ENCODE results near the gene COX17. TPM values are rescaled to one million over a fixed set of nuclear protein-coding genes. Genes with fewer than 3 reads are reported as not detected.
A peak's percentile ranks its signal among the peaks of the same experiment; 100 is the strongest.

COX17 gene
- total RNA-seq, 1 experiment from 2014 or later = 51.3 TPM

DNA sequence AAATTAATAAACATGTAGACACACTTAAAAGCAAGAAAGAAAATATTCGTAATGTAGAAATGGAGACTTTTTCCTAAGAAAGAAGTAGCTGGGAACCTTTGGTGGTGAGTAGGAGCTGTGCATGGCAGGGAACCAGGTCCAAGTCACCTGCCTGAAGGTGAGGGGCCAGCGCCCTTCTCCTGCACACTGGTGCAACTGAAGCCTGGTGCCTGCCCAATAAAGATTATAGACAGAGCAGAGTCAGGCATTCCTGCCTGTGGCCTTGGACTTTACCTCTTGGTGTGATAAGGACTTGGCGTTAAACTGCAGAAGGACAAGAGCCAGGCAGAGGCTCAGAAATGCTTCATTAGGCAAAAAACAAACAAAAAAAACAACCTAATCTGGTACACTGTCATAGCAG is 39.8 kb upstream of the COX17 start:
- no peak for DNase-seq
- H3K4me3 Mint-ChIP-seq (ENCODE audit: low read depth, unreplicated experiment) = no peak overlapping the region
- no peaks in the 10 kb centered on the region for H3K9me3 Mint-ChIP-seq (ENCODE audit: low read depth, unreplicated experiment)
- no peaks in the 10 kb centered on the region for H3K4me1 Mint-ChIP-seq (ENCODE audit: low read depth, unreplicated experiment)
- H3K27me3 Mint-ChIP-seq (ENCODE audit: unreplicated experiment) = no peaks in the 10 kb centered on the region
- TF ChIP-seq, protein P1, sequence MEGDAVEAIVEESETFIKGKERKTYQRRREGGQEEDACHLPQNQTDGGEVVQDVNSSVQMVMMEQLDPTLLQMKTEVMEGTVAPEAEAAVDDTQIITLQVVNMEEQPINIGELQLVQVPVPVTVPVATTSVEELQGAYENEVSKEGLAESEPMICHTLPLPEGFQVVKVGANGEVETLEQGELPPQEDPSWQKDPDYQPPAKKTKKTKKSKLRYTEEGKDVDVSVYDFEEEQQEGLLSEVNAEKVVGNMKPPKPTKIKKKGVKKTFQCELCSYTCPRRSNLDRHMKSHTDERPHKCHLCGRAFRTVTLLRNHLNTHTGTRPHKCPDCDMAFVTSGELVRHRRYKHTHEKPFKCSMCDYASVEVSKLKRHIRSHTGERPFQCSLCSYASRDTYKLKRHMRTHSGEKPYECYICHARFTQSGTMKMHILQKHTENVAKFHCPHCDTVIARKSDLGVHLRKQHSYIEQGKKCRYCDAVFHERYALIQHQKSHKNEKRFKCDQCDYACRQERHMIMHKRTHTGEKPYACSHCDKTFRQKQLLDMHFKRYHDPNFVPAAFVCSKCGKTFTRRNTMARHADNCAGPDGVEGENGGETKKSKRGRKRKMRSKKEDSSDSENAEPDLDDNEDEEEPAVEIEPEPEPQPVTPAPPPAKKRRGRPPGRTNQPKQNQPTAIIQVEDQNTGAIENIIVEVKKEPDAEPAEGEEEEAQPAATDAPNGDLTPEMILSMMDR (IDR thresholded peaks at IDR 0.05; ENCODE audit: unreplicated experiment) = no peak
- intact Hi-C loops (cut with micrococcal nuclease; ENCODE audit: unreplicated experiment) = no loop called here
- H3K36me3 Mint-ChIP-seq (ENCODE audit: insufficient read depth, unreplicated experiment) = no peaks in the 10 kb centered on the region
- no peak overlapping the region for H3K27ac Mint-ChIP-seq (ENCODE audit: unreplicated experiment)
- CTCF ChIA-PET = no interaction called here
- BruUV-seq (replicated peaks) = no TSS peak

DNA sequence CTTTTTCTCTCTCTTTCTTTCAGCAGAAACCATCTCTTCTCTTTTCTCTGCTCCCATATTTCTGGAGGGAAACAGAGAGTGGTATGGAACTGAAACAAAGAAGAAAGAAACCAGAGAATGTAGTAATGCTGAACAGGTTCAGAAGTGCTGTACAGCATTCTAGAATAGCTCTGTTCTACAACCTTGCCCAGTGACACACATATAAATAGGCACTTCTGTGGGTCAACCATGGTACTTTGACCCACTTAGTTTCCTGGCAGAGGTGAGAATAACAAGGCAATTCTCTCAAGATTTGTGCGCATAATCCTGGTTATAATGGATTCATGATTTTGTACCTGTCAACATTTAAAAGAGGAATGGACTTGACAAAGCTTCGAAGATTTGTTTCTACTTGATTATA is 37.9 kb upstream of the COX17 start:
- TF ChIP-seq, protein P1 (IDR thresholded peaks at IDR 0.05; ENCODE audit: unreplicated experiment) = no peak
- no peaks in the 10 kb centered on the region for H3K4me1 Mint-ChIP-seq (ENCODE audit: low read depth, unreplicated experiment)
- H3K36me3 Mint-ChIP-seq (ENCODE audit: insufficient read depth, unreplicated experiment) = no peaks in the 10 kb centered on the region
- H3K27me3 Mint-ChIP-seq (ENCODE audit: unreplicated experiment) = no peaks in the 10 kb centered on the region
- intact Hi-C loops (cut with micrococcal nuclease; ENCODE audit: unreplicated experiment) = no loop called here
- no peaks in the 10 kb centered on the region for H3K9me3 Mint-ChIP-seq (ENCODE audit: low read depth, unreplicated experiment)
- DNase-seq = no peak
- H3K4me3 Mint-ChIP-seq (ENCODE audit: low read depth, unreplicated experiment) = no peak overlapping the region
- no peak overlapping the region for H3K27ac Mint-ChIP-seq (ENCODE audit: unreplicated experiment)
- no TSS peak for BruUV-seq (replicated peaks)
- CTCF ChIA-PET = no interaction called here

DNA sequence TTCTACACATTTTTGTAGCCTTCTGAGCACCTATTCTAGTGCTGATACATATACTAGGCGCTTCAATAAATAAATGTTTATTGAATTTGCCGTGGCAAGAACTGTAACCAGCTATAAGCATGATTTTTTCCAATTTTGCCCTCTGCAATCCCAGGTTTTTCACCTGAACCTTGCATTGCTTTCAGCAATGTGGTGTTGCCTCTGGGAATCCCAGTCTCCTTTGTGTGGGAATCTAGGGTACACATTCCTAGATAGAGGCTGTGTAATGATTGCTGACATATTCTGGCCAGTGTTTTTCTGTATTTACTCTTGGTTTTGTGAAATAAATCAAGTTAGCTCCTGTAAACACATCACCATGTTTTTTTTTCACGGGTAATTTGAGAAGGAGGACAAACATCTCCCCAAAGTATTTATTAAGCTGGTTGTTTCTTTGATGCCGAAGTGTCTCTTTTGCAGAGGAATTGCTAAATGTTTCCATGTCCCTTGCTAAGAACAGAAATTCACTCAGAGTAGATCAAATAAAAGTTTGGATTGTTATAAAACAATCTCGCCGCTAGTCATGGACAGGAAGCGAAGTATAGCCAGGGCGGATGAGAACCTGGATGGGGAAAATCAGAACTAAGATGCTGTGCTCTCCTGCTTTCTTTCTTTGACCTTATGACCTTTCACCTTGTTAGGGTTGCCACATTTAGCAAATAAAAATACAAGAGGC is 26.8 kb upstream of the COX17 start:
- peak overlapping the region; percentile 65 for H3K4me3 Mint-ChIP-seq (ENCODE audit: low read depth, unreplicated experiment)
- TF ChIP-seq, protein P1 (IDR thresholded peaks at IDR 0.05; ENCODE audit: unreplicated experiment) = no peak
- CTCF ChIA-PET = no interaction called here

DNA sequence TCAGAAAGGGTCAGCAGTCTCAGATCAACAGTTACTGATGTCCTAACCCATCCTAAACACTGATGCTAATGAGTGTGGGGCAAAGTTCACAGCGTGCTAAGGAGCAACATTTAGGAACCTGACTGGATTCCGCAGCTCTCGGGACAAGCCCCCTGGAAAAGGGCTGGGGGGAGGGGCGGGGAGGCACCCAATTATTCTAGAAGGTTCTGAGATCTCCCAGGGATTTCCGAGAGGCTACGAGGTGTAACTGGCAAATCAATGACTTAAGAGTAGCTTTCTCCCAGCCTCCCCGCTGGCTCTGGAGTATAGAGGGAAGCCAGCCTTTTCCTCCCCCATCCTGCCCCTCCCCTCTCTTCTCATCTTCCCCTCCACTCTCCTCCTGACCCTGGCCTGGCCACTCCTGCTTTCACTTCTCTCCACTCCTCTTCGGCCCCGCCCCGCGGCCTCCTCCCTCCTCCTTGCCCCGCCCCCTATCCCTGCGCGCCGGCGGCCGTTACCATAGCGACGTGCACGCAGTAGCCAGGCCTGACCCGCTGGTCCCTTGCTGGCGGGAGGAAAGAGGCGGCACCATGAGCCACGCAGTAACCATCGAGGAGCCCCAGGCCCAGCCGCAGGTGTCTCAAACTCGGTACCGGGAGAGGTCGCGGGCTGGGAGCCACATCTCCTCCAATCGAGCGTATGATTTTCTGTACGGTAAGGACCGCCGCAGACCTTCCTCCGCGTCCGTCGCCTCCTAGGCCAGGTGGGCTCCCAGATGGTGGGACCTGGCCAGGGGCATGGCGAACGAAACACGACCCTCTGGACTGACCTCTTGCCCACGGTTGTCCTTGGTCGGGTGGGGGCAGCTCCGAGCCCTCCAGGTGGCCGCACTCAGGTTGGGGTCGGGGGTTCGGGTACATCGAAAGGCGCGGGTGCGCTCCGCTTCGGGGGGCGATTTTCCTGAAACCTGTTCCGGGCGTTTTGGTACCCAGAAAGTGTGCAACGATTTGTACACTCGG is 25.6 kb upstream of the COX17 start, which contains the start of gene CFAP91:
Gene CFAP91 (plus strand): TSS at position 493 of the 998 bp plus-strand sequence. CDS start 77 bp downstream, at position 570.
- CTCF ChIA-PET = interaction anchor here (0.5 kb wide), 1 partner anchor 203 kb away, joined by 3 read pairs; no protein-coding TSS in a partner anchor
- TF ChIP-seq, protein P1 (IDR thresholded peaks at IDR 0.05; ENCODE audit: unreplicated experiment) = no peak
- Mint-ChIP-seq H3K27me3 (ENCODE audit: unreplicated experiment) (no peaks in the 10 kb centered on the region), H3K36me3 (ENCODE audit: insufficient read depth, unreplicated experiment) (peaks cover 15% of the 10 kb centered on the region), H3K27ac (ENCODE audit: unreplicated experiment) (no peak within 1 kb of the TSS), H3K4me3 (ENCODE audit: low read depth, unreplicated experiment) (peak within 1 kb of the TSS; percentile 65), H3K4me1 (ENCODE audit: low read depth, unreplicated experiment) (peaks cover 14% of the 10 kb centered on the region), H3K9me3 (ENCODE audit: low read depth, unreplicated experiment) (peaks cover 3% of the 10 kb centered on the region)
- intact Hi-C loops (cut with micrococcal nuclease; ENCODE audit: unreplicated experiment) = no loop called here
- BruUV-seq (replicated peaks) = no TSS peak
- DNase-seq = peak; percentile 94

More for the DNA sequence above, 26.8 kb upstream of the COX17 start:
- peaks cover 15% of the 10 kb centered on the region for H3K36me3 Mint-ChIP-seq (ENCODE audit: insufficient read depth, unreplicated experiment)
- peaks cover 3% of the 10 kb centered on the region for H3K9me3 Mint-ChIP-seq (ENCODE audit: low read depth, unreplicated experiment)
- no peaks in the 10 kb centered on the region for H3K27me3 Mint-ChIP-seq (ENCODE audit: unreplicated experiment)
- H3K4me1 Mint-ChIP-seq (ENCODE audit: low read depth, unreplicated experiment) = peaks cover 14% of the 10 kb centered on the region
- no peak for DNase-seq
- intact Hi-C loops (cut with micrococcal nuclease; ENCODE audit: unreplicated experiment) = no loop called here
- no peak overlapping the region for H3K27ac Mint-ChIP-seq (ENCODE audit: unreplicated experiment)
- BruUV-seq (replicated peaks) = no TSS peak

Measured in Calu3 (cell line).